AG09309 (cell line): ENCODE results near the gene PMEPA1.

Experiments
- DNase-seq: peaks from one replicate; pipeline ENCODE4 v3.0.0-alpha.2; 2010; ENCODE audit warnings: low read depth
- H3K4me3 ChIP-seq: 2 replicates; pipeline ENCODE4 v1.5.1; 2011; ENCODE audit warnings: mild to moderate bottlenecking, low read depth, low read length, moderate library complexity; ENCODE audit not compliant: control insufficient read depth
- CTCF ChIP-seq: IDR thresholded peaks from 2 replicates; pipeline ENCODE4 v1.5.1; 2011; ENCODE audit warnings: mild to moderate bottlenecking, low read depth, low read length, inconsistent platforms; ENCODE audit not compliant: insufficient read depth, control insufficient read depth; ENCODE audit errors: missing control alignments

Gene PMEPA1

GRCh38 chr20:57666106-57666833, 43.5 kb downstream of the PMEPA1 start:
- H3K4me3 ChIP-seq, result no peak overlapping the region
- DNase-seq, result no peak
- no peak for TF ChIP-seq CTCF

GRCh38 chr20:57665589-57665971, 44.2 kb downstream of the PMEPA1 start:
- DNase-seq, result no peak
- no peak overlapping the region for H3K4me3 ChIP-seq
- no peak for TF ChIP-seq CTCF

- no peak for TF ChIP-seq CTCF
- DNase-seq, result no peak
- H3K4me3 ChIP-seq, result no peak overlapping the region
Observed at GRCh38 chr20:57664924-57665588, 44.8 kb downstream of the PMEPA1 start.

- no peak overlapping the region for H3K4me3 ChIP-seq
- no peak for TF ChIP-seq CTCF
- DNase-seq, result no peak
Observed at GRCh38 chr20:57664476-57664875, 45.3 kb downstream of the PMEPA1 start.

DNA sequence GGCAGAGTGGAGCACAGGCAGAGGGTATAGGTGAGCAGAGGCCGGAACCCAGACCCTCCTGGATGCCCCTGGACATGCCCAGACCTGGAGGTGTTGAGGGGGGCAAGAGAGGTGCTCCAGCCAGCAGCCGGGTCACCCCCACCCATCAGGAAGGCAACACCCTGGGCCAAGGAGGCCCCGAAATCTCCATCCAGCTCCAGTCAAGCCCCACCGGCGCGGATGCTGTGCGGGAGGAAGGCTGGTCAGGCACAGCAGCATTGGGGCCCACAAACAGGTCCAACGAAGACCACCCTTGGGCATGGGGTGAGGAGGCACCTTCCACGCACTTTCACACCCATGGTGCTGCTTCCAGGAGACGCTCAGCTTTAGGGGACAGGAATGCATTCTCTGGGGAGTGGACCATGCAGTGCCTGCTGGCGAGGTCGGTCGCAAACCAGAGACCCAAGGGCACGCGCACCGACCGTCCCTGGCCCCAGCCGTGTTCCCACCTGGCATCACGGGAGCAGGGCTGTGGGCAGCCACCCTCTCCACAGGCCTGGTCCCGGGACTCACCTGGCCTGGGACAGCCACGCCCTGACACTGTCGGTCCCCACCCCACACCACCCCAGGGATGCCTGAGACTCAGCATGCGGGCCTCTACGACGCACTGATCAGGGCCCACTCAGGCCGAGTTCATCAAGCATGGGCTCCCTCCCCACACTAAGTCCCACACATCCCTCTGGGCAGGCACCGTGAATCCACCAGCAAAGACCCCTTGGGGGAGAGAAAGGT, 45.9 kb downstream of the PMEPA1 start:
- no peak for DNase-seq
- H3K4me3 ChIP-seq, result no peak overlapping the region
- TF ChIP-seq CTCF, result no peak

DNA sequence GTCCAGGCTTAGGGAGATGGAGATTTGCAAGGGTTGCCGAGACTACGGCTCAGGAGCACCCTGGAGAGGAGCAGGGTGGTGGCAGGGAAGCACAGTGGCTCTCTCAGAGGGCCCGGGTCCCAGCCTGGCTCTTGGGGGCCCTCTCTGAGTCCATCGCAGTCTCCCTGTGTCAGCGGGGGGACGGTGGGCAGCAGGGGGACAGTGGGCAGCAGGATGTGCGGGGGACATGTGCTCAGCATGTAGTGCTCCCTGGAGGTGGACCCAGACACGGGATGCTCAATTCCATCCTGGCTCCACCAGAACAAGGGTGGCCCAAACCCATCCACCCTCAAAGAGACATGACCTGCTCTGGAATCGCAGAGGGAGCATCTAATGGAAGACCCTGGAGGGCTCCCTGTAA, 46.6 kb downstream of the PMEPA1 start:
- DNase-seq, result no peak
- TF ChIP-seq CTCF, result no peak
- H3K4me3 ChIP-seq, result no peak overlapping the region
